Fibroblast of mammary gland (primary cell): ENCODE data around the gene FARS2.

Experiments used
- DNase-seq: peaks from one replicate; pipeline ENCODE4 v3.0.0-alpha.2; 2010; ENCODE audit warnings: low read depth
- H3K4me3 ChIP-seq: 2 replicates; pipeline ENCODE4 v1.5.1; 2011; ENCODE audit warnings: low read depth, mild to moderate bottlenecking, low read length, moderate library complexity; ENCODE audit not compliant: control insufficient read depth
- CTCF ChIP-seq: conservative IDR thresholded peaks from 2 replicates; pipeline ENCODE4 v1.5.1; 2011; ENCODE audit warnings: low read depth, low read length, inconsistent platforms; ENCODE audit not compliant: control insufficient read depth, insufficient read depth

The FARS2 gene

GRCh38 chr6:5670811-5671561 is 409.7 kb downstream of the FARS2 start:
- TF ChIP-seq CTCF: no peak
- peak; percentile 79 for DNase-seq
- no peak overlapping the region for H3K4me3 ChIP-seq

- no peak overlapping the region for H3K4me3 ChIP-seq
- peak; percentile 58 for DNase-seq
- peak; percentile 2 for TF ChIP-seq CTCF
Measured at GRCh38 chr6:5671601-5672559, 410.6 kb downstream of the FARS2 start.

- no peak overlapping the region for H3K4me3 ChIP-seq
- no peak for TF ChIP-seq CTCF
- DNase-seq: peak; percentile 93
Measured at GRCh38 chr6:5672581-5673011, 411.3 kb downstream of the FARS2 start.

- no peak for DNase-seq
- TF ChIP-seq CTCF: no peak
- no peak overlapping the region for H3K4me3 ChIP-seq
Measured at GRCh38 chr6:5673019-5673790, 411.9 kb downstream of the FARS2 start.

- TF ChIP-seq CTCF: no peak
- no peak overlapping the region for H3K4me3 ChIP-seq
Measured at GRCh38 chr6:5674141-5674540, 412.8 kb downstream of the FARS2 start.

GRCh38 chr6:5674721-5675120 is 413.4 kb downstream of the FARS2 start:
- H3K4me3 ChIP-seq: no peak overlapping the region
- no peak for DNase-seq
- TF ChIP-seq CTCF: no peak

More at GRCh38 chr6:5674141-5674540, 412.8 kb downstream of the FARS2 start:
- peak; percentile 8 for DNase-seq
